Sigmoid colon (tissue), 4 donors: ENCODE measurements around the gene TAGLN2.

Source experiments
- EP300 ChIP-seq, 4 donors: sonication (generic); formaldehyde crosslinking; IDR thresholded peaks; one replicate each; pipeline ENCODE4 v1.6.1; 2017; ENCODE audit warnings: antibody characterized with exemption in 4 of 4
- POLR2A ChIP-seq, 2 donors: fragments of 450-650 bp; IDR thresholded peaks; one replicate each; pipeline ENCODE4 v1.6.1; 2016; ENCODE audit warnings: antibody characterized with exemption in 2 of 2, mild to moderate bottlenecking in 2 of 2, moderate library complexity in 2 of 2
- POLR2AphosphoS5 ChIP-seq, 4 donors: sonication (generic); formaldehyde crosslinking; IDR thresholded peaks; one replicate each; pipeline ENCODE4 v1.6.1; 2017; ENCODE audit warnings: antibody characterized with exemption in 4 of 4
- TF ChIP-seq, protein P1 (sequence below), 4 experiments: fragments of 450-650 bp in 3 of 4; fragments of 200-600 bp in 1 of 4; IDR thresholded peaks; one replicate each; pipeline ENCODE4 v1.5.1; 2016 to 2019; ENCODE audit warnings: antibody characterized with exemption in 4 of 4, mild to moderate bottlenecking in 3 of 4, moderate library complexity in 2 of 4

- TF ChIP-seq, protein P1, sequence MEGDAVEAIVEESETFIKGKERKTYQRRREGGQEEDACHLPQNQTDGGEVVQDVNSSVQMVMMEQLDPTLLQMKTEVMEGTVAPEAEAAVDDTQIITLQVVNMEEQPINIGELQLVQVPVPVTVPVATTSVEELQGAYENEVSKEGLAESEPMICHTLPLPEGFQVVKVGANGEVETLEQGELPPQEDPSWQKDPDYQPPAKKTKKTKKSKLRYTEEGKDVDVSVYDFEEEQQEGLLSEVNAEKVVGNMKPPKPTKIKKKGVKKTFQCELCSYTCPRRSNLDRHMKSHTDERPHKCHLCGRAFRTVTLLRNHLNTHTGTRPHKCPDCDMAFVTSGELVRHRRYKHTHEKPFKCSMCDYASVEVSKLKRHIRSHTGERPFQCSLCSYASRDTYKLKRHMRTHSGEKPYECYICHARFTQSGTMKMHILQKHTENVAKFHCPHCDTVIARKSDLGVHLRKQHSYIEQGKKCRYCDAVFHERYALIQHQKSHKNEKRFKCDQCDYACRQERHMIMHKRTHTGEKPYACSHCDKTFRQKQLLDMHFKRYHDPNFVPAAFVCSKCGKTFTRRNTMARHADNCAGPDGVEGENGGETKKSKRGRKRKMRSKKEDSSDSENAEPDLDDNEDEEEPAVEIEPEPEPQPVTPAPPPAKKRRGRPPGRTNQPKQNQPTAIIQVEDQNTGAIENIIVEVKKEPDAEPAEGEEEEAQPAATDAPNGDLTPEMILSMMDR (IDR thresholded peaks at IDR 0.05), result no peak
- TF ChIP-seq POLR2A (IDR thresholded peaks at IDR 0.05) (no peak), POLR2AphosphoS5 (IDR thresholded peaks at IDR 0.05) (no peak), EP300 (IDR thresholded peaks at IDR 0.05) (no peak)
Observed at GRCh38 chr1:159937054-159937750, 11.9 kb upstream of the TAGLN2 start.
